ENCODE results near the gene LAMB4.

LAMB4 gene

DNA sequence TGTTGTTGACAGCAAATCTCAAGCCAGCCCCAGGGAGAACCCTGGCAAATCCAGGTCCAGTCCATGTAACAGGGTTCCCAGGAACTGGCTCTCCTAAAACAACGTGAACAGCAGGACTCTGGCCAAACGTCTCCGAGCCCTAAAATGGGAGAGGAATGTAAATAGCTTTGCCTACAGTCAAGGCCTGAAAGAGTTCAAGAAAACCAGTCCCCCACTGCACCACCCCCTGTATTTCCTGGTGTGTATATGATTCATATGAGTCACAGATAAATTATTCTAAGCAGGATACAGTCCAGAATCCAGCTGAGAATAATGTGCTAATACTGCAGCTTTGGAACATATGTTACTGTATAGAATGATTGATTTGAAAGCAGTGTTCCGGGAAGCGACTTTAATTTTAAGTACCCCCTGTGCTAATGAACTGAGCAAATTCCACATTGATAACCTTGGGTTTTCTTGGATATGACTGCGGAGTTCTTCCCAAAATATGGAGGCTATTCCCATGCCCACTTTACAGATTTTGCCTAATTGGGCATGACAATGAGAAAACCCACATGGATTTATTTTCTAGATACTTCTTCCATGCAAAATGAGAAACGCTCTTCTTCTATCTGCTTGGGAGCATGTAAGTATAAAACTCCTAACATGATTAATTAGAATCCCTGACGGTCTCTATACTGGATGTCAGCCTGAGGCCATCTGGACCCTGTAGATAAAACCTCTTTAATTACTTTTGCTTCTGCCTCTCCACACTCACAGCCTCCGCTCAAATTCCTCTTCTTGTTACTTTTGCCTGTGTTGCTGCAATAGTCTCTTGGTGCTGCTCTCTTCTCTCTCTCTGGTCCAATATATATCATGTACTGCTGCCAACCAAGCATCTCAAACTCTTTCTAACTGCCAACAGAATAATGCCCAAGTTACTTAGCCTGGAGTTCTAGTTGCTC, 50.2 kb downstream of the LAMB4 start:
- no peak for DNase-seq

DNA sequence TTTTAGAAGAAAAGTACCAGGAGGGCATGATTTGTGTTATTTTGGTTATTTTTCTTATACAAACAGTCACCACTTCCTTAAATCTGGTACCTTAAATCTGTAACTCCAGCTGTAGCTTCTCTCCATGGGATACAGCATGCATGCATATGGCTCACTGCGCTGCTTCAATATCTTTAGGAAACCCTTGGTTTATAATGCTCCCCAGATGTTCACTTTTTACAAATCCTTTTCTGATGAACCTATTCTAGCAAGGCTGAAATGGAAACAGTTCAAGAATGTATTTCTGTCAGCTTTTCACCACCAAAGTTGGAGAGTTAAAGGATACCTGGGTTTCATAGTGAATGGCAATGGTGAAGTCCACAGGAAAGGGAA, 50.9 kb downstream of the LAMB4 start:
- no peak for DNase-seq

DNA sequence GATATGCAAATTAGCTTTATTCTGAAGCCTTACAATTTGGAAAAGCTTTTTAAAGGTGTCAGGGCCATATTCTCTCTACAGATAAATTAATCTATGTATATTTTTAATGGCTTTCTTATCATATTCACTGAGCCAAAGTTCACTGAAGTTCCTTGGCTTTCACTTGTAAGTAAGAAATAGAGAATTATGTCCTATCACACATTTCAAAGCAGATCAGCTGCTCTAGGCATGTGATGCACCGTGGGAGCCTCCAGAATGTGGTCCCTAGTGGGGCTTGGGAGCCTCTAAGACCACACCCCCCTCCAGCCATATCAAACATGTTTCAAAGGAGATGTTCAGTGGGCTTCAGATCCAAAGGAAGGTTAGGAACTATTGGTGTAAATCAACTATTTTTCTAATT, 51.5 kb downstream of the LAMB4 start:
- no peak for DNase-seq

DNA sequence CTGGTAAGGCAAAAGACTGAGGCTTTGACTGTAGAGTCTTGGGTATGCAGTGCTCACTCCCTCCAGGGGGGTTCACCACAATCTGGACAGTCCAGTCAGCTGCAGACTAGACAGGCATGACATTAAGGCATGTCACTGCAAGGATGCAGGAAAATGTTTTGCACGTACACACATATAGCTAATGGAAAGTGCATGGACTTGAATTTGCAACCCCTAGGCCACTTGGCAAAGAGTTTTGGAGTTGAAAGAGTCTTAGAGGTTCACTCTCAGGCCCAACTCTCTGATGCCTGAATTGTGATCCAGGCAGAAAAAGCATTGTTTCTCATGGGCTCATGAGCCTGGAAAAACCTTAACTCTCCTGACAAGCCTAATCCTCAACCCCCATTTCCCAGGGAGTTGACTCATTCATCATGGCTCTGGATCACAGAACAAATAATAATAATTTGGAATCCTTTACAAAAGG, 51.9 kb downstream of the LAMB4 start:
- no peak for DNase-seq

DNA sequence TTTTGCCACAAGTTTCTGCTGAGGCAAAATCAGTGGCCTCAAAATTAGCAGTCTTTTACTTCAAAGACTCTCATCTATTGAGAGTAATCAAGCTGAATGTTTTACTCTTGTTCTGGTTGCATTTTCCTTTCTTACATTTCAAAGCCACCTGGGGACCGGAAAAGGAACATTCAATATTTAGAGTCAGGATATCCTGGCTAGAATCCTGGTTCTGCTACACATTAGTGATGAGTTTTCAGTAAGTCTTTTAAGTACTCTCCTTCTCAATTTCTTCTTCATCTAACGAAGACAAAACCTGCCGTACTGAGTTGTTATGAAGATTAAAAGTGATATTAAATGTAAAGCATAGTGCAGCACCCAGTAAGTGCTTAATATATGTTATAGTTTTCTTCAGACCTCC, 52.5 kb downstream of the LAMB4 start:
- DNase-seq: no peak

DNA sequence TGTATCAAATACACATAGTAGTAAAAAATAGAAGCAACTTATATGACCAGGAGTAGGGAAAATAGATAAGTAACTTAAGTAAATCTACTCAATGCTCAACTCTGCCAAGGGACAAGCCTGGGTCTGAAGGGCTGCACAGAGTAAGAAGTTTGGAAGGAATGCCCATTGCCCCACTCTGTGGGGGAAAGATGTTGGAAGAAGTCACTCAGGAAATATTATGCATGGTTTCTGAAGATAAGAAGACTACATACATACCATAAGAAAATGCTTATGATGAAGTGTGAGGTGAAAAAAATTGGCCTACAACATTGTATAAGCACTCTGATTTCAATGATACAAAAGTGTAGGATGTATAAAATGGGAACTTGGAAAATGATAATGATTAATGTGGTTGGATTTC, 54.0 kb downstream of the LAMB4 start:
- no peak for DNase-seq

DNA sequence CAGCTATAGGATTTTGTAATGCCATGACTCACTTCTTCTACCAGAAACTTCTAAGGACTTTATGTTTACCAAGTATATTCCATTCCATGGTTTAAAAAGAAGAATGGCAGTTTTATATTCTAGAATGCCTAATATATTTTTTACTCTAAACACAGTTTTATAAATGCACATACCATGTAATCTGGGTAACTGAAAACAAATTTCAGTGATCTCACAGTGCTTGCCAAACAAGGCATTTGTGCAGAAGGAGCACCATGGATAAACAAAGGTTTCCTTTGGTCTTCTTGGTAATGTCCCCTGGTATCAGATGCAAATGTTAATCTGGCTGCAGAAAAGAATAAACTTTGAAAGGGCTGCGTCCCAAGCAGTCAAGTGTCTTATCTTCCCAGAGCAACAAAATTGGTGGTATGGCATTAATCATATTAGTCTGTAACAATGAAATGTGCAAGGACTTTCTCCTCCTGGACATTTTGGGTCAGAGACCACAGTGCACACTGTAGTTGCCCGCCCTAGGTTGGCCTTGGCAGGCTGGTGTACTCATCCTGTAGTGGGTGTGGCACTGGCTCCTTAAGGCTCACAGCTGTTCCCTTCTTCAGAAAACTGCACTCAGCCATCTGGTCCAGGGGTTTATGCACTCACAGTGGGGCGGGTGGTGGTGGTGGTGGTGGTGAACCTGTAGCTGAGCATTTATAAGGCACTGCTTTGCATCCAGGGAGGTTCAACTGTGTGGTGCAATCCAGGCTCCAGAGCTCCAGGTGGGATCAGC, 56.7 kb downstream of the LAMB4 start:
- DNase-seq: no peak

DNA sequence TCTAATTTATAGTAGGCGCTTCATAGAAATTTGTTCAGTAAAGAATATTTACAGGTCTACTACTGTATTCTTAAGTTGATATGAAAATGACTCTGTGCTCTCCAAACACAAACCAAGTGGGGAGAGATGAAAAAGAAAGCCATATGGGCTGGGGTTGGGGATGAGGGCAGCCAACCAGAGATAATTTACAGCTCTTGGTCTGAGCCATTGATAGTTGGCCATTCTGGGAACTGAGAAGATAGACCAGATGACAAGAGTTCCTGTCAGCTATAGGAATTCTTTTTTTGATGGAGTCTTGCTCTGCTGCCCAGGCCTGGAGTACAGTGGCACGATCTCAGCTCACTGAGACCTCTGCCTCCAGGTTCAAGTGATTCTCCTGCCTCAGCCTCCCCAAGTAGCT, 57.4 kb downstream of the LAMB4 start:
- no peak for DNase-seq

DNA sequence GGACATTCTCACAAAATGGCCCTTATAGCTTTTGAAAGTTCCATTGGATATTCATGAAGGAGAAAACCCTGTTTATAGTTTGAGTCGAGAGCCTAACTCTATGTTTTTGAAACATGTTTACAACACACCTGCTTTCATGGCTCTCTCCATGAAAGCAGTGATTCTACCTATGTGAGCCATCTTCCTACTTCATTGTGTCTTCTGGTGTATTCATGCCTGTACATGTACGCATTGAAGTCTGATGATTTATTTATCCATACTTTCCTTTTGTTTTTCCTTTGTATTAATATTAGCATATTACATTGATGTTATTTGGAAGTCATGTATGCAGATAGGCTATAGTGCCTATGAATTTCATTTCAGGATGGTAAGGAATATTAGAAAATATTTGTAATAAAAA, 58.0 kb downstream of the LAMB4 start:
- DNase-seq: no peak

DNA sequence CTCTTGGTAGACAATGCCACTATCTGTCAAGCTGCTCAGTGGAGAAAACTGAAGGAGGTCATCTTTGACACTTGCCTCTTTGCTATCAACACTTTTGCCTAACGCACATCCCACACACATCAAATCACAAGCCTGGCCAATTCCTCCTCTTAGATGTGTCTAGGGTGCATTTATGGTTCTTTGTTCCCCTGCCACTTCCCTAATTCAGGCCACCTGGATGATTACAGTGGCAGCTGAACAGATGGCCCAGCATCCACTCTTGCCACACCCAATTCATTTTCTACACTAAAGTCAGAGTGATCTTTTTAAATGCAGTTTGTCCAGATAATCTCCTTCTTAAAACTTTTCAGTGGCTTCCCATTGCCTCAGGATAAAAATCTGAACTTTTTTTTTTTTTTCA, 58.6 kb downstream of the LAMB4 start:
- no peak for DNase-seq

DNA sequence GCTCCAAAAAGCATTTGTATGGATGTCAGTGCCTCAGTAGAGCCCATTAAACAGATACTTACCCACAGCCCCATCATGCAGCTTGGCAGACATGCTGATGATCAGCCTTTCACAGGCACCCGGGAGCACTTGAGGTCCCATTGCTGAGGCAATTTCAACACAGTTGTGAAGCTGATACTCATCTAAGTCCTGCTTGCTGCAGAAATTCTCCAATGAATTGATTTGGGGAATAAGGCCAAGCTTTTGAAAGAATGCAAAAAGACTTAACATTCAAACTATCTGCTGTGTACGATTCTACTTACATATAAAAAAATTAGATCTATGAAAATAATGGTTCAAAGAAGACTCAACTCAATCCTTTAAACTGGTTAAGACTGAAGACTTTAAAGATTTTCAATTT, 60.5 kb downstream of the LAMB4 start:
- no peak for DNase-seq

DNA sequence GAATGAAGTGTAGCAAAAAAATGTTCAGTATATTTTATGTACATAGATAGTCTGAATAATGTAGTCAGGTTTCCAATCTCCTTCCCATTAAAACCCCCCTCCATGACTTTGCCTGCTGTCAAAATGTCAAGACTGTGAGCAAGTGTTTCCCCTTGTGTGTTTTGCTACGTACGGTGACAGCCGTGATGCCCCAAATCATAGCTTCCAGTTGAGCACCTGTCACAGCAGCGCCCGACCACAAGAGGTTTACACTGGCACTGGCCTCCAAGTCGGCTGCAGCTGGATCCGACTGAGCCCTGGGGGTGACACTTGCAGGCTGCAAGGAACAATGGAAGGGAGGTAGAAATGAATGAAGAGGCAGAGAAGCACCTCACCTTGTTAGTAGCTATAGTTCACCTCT, 62.3 kb downstream of the LAMB4 start:
- no peak for DNase-seq

DNA sequence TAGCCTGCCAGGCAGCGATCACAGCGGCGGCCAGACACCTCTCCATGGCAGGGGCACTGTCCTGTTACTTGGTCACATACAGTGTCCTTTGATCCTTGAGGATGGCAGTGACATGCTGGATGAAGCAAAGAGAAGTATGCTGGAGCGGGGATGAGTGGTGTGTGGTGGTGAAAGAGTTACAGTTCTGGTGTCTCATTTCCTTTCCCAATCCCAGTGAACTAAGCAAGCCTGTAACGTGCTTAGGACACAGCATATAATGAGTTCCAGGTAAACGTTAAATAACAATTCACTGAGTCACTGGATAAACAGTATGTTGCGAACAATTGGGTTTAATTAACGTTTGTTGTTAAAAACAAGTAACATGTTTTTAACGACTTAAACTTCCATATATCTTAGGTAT, 63.7 kb downstream of the LAMB4 start:
- no peak for DNase-seq

DNA sequence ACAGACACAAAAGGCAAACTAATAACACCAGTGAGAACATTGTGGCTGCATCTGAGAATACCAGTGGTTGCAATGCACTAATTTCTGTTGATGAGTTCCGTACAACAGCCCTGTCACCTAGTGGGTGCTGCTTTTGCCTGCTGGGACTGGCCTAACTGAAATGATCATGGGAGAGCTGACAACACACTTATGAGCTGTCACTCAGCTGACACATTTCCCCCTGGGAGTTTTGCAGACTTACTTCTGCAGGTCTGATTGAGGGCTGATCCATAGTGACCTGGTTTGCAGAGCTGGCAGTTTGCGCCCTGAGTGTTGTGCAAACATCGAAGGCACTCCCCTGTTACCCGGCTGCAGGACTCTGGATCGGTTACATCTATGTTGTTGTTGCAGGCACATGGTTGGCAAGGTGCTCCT, 66.6 kb downstream of the LAMB4 start:
- peak in 1 of 56 donors; percentile 24 for DNase-seq

DNA sequence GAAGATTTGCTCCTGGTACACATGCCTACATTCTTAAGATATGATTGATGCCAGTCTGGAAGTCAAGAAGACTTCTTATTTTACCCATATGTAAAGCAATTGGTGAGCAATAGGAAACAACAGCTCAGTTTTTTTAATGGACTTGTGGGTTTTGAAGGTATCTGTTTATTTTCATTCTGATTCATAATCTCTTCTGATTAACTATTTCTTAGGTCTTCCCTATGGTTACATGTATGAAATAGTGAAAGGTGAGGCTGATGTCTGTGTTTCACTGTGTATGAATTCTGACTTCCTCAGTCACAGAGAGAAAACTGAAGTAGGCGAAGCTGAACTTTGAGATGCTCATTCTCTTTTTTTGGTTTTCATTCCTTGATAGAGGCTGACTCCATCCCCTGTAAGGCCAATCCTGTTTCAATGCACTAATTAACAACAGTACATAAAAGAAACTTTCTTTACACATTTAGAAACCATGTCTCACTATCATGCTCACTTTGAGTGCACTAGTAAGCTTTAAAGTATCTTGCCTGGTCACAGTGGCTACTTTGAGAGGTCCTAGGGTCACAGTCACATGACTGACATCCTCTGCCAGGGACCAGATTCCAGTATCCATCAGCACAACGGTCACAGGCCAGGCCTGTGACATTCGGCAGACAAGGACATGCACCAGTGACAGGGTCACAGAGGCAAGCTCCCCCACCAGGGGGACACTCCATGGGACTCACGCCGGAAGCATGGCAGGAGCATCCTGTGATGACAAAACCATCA, 67.7 kb downstream of the LAMB4 start:
- no peak for DNase-seq

DNA sequence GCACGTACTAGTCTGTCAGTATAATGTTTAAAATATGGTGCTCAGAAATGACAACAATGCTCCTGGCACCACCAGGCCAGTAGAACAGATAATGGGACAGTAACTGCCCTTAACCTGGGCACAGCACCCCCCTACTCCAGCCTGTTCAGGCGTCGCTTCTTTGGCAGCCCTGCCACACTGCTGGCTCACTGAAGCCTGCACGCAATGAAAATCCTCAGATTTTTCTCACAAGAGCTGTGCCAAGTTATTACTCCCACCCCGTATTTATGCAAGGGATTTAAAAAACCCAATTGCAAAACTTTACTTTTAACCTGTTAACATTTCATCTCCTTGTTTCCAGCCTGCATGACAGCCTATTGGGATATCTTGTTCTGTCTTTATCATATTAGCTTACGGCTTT, 70.6 kb downstream of the LAMB4 start:
- no peak for DNase-seq

DNA sequence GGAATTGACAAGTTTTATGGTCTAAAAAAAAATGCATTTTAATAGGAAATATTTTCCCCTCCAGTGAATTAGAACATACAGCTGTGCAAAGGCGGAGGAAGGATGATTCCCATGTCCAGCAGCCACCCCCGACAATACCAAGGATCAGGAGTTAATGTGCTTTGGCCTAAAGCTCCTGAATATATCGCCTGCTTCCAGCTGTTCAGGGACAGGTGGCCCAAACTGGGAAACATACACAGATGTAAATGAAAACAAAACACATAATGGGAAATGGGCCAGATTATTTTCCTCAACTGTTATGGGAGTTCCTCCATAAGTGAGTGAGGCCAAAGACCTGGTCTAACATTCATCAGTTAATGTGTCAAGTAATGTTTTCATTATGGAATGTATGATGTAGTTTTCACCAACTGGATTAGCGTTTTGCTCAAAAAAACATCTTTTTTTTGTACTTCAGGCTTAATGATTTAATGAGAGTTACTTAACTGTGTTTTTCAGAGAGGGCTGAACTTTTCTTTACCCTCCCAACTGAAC, 72.1 kb downstream of the LAMB4 start:
- no peak for DNase-seq

DNA sequence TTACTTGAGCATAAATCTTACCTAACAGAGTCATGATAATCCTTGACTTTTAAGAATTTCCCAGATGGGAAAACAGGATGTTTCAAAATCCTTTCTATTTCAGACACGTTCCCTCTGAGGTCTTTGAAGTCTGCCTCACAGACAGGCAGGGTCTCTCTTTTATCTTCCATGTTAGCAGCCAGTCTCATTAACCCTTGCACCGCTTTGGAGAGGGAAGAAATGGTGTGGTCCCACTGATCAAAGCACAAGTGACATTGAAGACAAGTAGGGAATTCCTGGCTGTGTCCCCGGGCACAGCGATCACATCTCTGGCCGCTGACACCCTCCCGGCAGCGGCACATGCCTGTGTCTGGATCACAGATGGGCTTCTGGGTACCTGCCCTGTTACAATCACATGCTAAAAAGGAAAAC, 74.5 kb downstream of the LAMB4 start:
- DNase-seq: no peak

DNA sequence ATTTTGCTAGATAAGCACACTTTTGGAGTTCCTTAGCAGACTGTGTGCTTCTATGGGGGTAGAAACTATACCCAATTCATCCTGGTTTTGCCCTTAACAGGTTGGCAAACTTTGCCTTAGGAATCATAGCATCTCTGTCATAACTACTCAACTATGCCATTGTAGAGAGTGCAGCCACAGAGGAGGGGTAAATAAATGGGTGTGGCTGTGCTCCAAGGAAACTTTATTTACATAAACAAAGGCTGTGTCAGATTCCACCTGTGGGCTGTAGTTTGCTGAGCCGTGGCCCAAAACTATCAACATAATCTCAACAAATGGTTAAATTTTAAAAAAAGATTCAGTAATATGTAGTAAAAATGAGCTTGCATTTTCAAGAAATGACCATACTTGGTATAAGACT, 75.6 kb downstream of the LAMB4 start:
- DNase-seq: no peak

DNA sequence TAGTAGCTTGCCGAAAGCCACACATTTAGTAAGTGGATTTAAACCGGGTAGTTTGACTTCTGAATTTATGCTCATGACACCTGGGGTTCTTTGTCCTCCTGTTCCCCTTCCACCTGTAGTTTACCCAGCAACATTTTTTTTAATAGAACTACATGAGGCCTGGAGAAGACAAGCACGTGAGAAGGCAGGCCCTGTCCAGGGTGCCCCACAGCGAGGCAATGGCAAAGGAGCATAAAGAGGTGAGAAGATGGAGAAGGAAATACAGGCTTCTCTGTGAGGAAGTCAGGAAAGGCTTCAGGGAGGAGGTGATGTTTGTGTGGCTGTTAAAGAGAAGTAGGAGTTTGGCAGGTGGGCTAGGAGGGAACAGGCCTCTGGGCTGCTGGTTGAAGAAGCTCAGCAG, 76.9 kb downstream of the LAMB4 start:
- DNase-seq: no peak

DNA sequence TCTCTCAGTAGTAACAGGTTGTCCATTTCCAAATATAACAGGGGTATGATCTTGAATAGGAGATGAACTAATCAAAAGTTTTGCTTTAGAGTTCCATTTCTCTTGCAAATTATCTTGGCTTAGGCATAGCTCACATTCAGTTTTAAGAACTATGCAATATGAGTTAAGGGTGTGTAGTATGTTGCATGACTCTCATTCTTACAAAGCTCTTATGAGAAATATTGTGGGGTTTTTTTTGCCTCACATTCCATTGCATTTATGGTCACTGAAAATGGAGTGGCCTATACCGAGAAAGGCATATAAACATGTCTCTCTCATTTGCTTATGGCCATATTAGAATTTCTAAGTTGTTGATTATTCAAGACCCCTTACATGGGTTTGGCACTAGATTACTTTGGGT, 78.7 kb downstream of the LAMB4 start:
- DNase-seq: no peak

DNA sequence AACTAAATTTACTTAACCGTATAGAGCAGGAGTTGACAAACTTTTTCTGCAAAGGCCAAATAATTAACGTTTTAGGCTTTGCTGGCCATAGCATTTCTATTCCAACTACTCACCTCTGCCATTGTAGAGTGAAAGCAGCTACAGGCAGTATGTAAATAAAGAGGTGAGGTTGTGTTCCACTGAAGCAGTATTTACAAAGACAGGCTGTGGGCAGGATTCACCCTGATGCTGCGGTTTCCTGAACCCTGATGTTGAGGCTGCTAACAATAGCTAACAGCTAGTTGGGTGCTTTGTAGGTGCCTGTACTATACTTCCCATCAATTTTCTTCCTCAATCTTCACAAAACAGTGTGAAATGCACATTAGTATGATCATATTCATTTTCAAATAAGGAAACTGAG, 80.2 kb downstream of the LAMB4 start:
- no peak for DNase-seq

Measured in amygdala (tissue), 56 donors.